Measurements from ENCODE around the gene ARHGAP18.
A peak's percentile ranks its signal among the peaks of the same experiment; 100 is the strongest.

Gene ARHGAP18

GRCh38 chr6:129736105-129736504, 26.1 kb upstream of the ARHGAP18 start:
- no peak for TF ChIP-seq CTCF (IDR thresholded peaks at IDR 0.05; ENCODE audit: extremely low read depth, missing control alignments)
- no peak for DNase-seq (ENCODE audit: low spot score)

- DNase-seq (ENCODE audit: low spot score), result no peak
- TF ChIP-seq CTCF (IDR thresholded peaks at IDR 0.05; ENCODE audit: extremely low read depth, missing control alignments), result no peak
These were observed 23.3 kb upstream of the ARHGAP18 start for GRCh38 chr6:129733290-129733689.

GRCh38 chr6:129732542-129732941, 22.6 kb upstream of the ARHGAP18 start:
- DNase-seq (ENCODE audit: low spot score), result no peak
- no peak for TF ChIP-seq CTCF (IDR thresholded peaks at IDR 0.05; ENCODE audit: extremely low read depth, missing control alignments)

GRCh38 chr6:129732034-129732433, 22.1 kb upstream of the ARHGAP18 start:
- TF ChIP-seq CTCF (IDR thresholded peaks at IDR 0.05; ENCODE audit: extremely low read depth, missing control alignments), result no peak
- no peak for DNase-seq (ENCODE audit: low spot score)

GRCh38 chr6:129731428-129731827, 21.5 kb upstream of the ARHGAP18 start:
- TF ChIP-seq CTCF (IDR thresholded peaks at IDR 0.05; ENCODE audit: extremely low read depth, missing control alignments), result no peak
- DNase-seq (ENCODE audit: low spot score), result no peak

- DNase-seq (ENCODE audit: low spot score), result peak; percentile 37
These were observed 20.6 kb upstream of the ARHGAP18 start for GRCh38 chr6:129730477-129731165.

GRCh38 chr6:129726650-129727049, 16.7 kb upstream of the ARHGAP18 start:
- no peak for TF ChIP-seq CTCF (IDR thresholded peaks at IDR 0.05; ENCODE audit: extremely low read depth, missing control alignments)
- DNase-seq (ENCODE audit: low spot score), result no peak

More at GRCh38 chr6:129730477-129731165, 20.6 kb upstream of the ARHGAP18 start:
- TF ChIP-seq CTCF (IDR thresholded peaks at IDR 0.05; ENCODE audit: extremely low read depth, missing control alignments), result peak; percentile 30
